HEK293T (cell line): Measurements from ENCODE around the gene ARNT2.

Experiments used
- CTCF ChIA-PET: fragments of 350-600 bp; formaldehyde crosslinking; extraction: SDS; loops from one replicate; lab custom pipeline; 2021; ENCODE audit warnings: antibody characterized with exemption, inconsistent platforms; lab: Yijun Ruan, JAX
- POLR2A ChIA-PET: fragments of 350-600 bp; formaldehyde crosslinking; extraction: SDS; loops from one replicate; lab custom pipeline; 2020; ENCODE audit warnings: antibody characterized with exemption, inconsistent platforms; lab: Yijun Ruan, JAX
- DNase-seq: peaks from one replicate; pipeline ENCODE4 v3.0.0; 2012; ENCODE audit warnings: mixed read lengths; ENCODE audit errors: extremely low spot score
- ARNT ChIP-seq: fragments of 450-650 bp; IDR thresholded peaks from 2 replicates; pipeline ENCODE4 v1.6.1; 2017; ENCODE audit warnings: mild to moderate bottlenecking
- BHLHE40 ChIP-seq: fragments of 450-650 bp; IDR thresholded peaks from 2 replicates; pipeline ENCODE4 v1.6.1; 2016; ENCODE audit warnings: mild to moderate bottlenecking, moderate library complexity, borderline replicate concordance
- CTBP1 ChIP-seq: fragments of 450-650 bp; IDR thresholded peaks from 2 replicates; pipeline ENCODE4 v1.6.1; 2016; ENCODE audit warnings: borderline replicate concordance
- ELF4 ChIP-seq: fragments of 450-650 bp; IDR thresholded peaks from 2 replicates; pipeline ENCODE4 v1.6.1; 2017; ENCODE audit warnings: antibody characterized with exemption
- FOXA1 ChIP-seq: fragments of 450-650 bp; IDR thresholded peaks from 2 replicates; pipeline ENCODE4 v1.6.1; 2016; ENCODE audit warnings: mild to moderate bottlenecking
- FOXK2 ChIP-seq: fragments of 450-650 bp; IDR thresholded peaks from 2 replicates; pipeline ENCODE4 v1.6.1; 2016; ENCODE audit warnings: mild to moderate bottlenecking
- FOXM1 ChIP-seq: fragments of 450-650 bp; IDR thresholded peaks from 2 replicates; pipeline ENCODE4 v1.6.1; 2017; ENCODE audit warnings: mild to moderate bottlenecking, borderline replicate concordance
- HDGF ChIP-seq: fragments of 450-650 bp; IDR thresholded peaks from 2 replicates; pipeline ENCODE4 v1.6.1; 2017; ENCODE audit warnings: antibody characterized with exemption, borderline replicate concordance
- L3MBTL2 ChIP-seq: fragments of 450-650 bp; conservative IDR thresholded peaks from 2 replicates; pipeline ENCODE4 v1.6.1; 2016; ENCODE audit warnings: mild to moderate bottlenecking
- LEF1 ChIP-seq: fragments of 450-650 bp; IDR thresholded peaks from 2 replicates; pipeline ENCODE4 v1.6.1; 2017; ENCODE audit warnings: mild to moderate bottlenecking, borderline replicate concordance
- NFRKB ChIP-seq: fragments of 450-650 bp; IDR thresholded peaks from 2 replicates; pipeline ENCODE4 v1.6.1; 2016; ENCODE audit warnings: mild to moderate bottlenecking, moderate library complexity
- SP1 ChIP-seq: fragments of 450-650 bp; IDR thresholded peaks from 2 replicates; pipeline ENCODE4 v1.6.1; 2017
- SUZ12 ChIP-seq: fragments of 450-650 bp; IDR thresholded peaks from 2 replicates; pipeline ENCODE4 v1.6.1; 2016; ENCODE audit warnings: mild to moderate bottlenecking
- TARDBP ChIP-seq: fragments of 450-650 bp; IDR thresholded peaks from 2 replicates; pipeline ENCODE4 v1.6.1; 2016
- ZNF384 ChIP-seq: fragments of 450-650 bp; IDR thresholded peaks from 2 replicates; pipeline ENCODE4 v1.6.1; 2016
- TF ChIP-seq, protein P1 (sequence below): fragments of 450-650 bp; IDR thresholded peaks from 2 replicates; pipeline ENCODE4 v1.6.1; 2016

ARNT2 gene

DNA sequence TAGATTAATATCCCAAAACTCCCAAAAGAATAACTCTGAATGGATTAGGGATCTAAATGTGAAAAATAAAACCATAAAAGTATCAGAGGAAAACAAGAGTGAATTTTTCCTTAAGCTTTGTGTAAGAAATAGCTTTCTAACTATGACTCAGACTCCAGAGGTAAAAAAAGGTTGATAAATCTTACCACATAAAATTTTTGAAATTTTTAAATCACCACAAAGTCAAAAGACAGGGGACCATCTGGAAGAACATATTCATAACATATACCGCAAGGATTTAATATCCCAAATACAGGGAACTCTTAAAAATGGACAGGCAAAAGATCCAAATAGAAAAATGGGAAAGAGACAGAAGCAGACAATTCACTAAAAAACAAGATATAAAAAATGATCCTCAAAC lies 145.0 kb downstream of the ARNT2 start:
- ChIA-PET CTCF (no interaction called here), POLR2A (no interaction called here)
- DNase-seq = no peak
- TF ChIP-seq TARDBP = no peak
- TF ChIP-seq ELF4 = no peak
- TF ChIP-seq FOXK2 = no peak
- TF ChIP-seq, protein P1, sequence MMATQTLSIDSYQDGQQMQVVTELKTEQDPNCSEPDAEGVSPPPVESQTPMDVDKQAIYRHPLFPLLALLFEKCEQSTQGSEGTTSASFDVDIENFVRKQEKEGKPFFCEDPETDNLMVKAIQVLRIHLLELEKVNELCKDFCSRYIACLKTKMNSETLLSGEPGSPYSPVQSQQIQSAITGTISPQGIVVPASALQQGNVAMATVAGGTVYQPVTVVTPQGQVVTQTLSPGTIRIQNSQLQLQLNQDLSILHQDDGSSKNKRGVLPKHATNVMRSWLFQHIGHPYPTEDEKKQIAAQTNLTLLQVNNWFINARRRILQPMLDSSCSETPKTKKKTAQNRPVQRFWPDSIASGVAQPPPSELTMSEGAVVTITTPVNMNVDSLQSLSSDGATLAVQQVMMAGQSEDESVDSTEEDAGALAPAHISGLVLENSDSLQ = no peak
- no peak for TF ChIP-seq FOXM1
- no peak for TF ChIP-seq LEF1

DNA sequence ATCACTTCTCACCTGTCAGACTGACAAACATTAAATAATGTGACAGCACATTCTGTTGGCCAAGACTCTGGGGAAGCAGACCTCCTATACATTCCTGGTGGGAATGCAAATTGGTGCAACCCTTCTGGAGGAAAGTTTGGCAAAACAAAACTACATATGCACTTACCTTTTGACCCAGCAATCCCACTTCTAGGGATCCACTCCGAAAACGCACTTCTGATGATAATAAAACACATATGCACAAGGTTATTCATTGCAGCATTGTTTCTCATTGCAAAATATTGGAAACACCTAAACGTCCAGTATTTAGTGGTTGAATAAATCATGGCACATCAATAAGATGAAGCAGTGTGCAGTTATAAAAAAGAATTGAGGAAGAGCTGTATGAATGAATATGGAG lies 145.5 kb downstream of the ARNT2 start:
- ChIA-PET CTCF (no interaction called here), POLR2A (no interaction called here)
- no peak for DNase-seq
- TF ChIP-seq NFRKB (no peak), L3MBTL2 (no peak), FOXA1 (no peak), ELF4 (no peak), FOXK2 (no peak)

DNA sequence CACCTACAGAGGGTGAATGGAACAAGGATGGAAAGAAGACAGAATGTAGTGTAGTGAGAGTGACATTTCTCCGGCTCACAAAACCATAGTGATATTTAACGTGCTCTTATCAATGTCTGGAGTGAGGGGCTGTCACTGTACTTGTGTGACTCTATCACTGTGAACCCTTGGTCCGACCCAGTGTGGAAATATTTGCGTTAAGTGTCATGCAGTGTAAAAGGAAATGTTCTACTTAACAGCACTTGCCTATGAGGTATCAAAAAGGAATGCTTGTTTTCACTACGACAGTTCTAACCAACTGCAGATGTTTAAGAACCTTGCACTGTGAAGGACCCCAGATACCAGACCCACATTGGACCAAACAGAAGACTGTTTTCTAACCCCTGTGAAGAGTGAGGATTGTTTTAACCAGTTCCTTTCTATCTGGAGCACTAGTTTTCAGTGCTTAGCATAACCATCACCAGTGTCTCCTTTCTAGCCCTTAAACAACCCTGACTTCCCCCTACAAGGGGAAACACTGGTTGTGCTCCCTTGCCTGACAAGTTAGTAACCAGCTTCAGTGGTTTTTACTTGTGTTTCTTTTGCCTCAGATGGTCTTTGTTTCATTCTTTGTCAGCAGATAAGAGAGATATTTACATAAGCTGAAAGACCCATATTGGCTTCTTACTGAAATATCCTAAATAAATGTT lies 146.2 kb downstream of the ARNT2 start:
- CTCF ChIA-PET = no interaction called here
- no peak for DNase-seq
- POLR2A ChIA-PET = no interaction called here
- TF ChIP-seq FOXA1 = no peak
- no peak for TF ChIP-seq SP1
- no peak for TF ChIP-seq ELF4
- no peak for TF ChIP-seq NFRKB

DNA sequence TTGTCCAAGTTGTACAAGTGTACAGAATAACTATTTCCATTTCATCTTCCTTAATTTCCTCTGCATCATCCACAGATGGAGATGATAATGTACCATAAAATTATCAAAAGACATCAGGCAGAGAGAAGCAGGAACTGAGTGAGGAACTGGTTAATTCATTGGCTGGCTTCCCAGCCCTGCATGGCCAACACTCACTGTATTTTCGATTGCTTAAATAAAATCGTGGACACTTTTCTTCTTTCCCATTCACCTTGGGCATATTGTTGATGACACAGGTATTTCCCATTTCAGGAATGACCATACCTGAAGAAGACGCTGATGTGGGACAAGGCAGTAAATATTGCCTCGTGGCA lies 146.7 kb downstream of the ARNT2 start:
- no peak for TF ChIP-seq BHLHE40
- TF ChIP-seq NFRKB = no peak
- no peak for TF ChIP-seq HDGF
- TF ChIP-seq SUZ12 = no peak
- no peak for TF ChIP-seq L3MBTL2
- no peak for TF ChIP-seq FOXK2
- no peak for TF ChIP-seq FOXA1
- TF ChIP-seq SP1 = no peak
- no peak for TF ChIP-seq TARDBP
- TF ChIP-seq ZNF384 = no peak
- no peak for TF ChIP-seq LEF1
- TF ChIP-seq ELF4 = no peak
- TF ChIP-seq CTBP1 = no peak
- no peak for TF ChIP-seq ARNT
- POLR2A ChIA-PET = no interaction called here
- DNase-seq = no peak
- CTCF ChIA-PET = no interaction called here

DNA sequence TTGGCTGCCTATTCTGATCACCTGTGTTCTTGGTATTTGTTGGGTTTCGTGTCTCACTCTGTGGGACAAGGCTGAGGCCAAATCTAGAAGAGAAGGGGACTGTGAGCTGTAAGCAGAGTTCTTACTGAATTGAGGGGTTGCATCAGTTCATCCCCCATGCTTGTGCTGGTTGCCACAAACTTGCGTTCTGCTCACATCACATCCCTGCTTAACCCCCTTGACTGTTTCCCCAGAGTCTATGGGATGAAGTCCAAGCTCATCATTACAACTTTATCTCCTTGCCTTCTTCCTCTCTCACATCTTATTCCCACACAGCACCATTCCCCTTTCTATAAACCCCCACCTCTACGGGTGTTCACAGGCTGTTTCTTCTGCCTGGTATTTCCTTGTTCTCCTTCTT lies 147.2 kb downstream of the ARNT2 start:
- CTCF ChIA-PET = no interaction called here
- no peak for DNase-seq
- TF ChIP-seq FOXA1 (no peak), SUZ12 (no peak), ELF4 (no peak), L3MBTL2 (no peak), TARDBP (no peak), NFRKB (no peak), ARNT (no peak), BHLHE40 (no peak), HDGF (no peak)
- POLR2A ChIA-PET = no interaction called here

DNA sequence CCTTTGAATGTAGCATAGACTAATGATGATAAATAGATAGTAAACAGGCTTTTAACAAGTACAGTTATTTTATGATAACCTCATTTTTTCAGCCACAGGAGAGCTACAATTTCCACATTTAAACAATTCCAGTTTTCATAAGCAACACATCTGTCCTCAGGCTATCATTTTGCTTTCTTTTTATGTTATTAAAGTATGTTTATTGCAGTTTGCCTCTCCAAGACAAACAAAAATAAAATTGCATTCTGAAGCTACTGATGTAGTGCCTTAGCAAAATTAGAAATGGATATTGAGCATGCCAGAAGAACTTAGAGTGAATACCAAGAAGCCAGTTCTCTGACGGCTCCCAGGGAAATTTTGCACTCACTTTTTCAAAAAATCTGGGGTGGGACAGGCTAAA lies 150.4 kb downstream of the ARNT2 start:
- DNase-seq = no peak
- CTCF ChIA-PET = no interaction called here
- POLR2A ChIA-PET = no interaction called here
- TF ChIP-seq ARNT (no peak), HDGF (no peak), TARDBP (no peak), BHLHE40 (no peak), FOXA1 (no peak), FOXM1 (no peak), NFRKB (no peak)
- TF ChIP-seq, protein P1 = no peak

DNA sequence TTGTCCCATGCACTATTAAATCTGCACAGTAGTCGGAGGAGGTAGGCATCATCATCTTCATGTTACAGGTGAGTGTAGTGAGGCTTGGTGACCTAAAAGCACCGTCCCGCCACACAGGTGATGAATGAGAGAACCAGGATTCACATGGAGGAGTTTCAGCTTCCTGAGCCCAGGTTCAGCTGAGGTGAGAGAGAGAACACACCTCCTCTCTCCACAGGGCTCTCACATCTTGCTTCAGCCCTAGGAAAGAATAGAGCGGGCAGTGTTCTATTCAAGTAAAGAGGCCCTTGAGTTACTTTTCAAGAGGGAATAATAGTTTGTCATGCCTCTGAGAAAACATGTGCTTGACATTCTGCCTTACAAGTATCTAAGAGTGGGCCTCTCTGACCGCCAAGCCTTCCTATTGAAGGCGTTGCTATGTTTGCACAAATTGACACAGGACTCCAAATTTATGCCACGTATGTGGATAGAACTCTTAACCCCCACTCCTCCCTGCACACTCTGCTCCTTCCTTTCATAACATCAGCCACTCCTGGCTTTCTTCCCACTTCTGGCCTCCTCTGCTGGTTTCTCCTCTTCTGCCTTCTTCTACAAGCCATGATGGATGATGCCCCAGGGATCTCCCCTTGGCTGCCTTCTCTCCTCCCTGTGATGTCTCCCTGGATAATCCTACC lies 152.6 kb downstream of the ARNT2 start:
- CTCF ChIA-PET = no interaction called here

More for the DNA sequence above, 152.6 kb downstream of the ARNT2 start:
- POLR2A ChIA-PET = no interaction called here
- no peak for TF ChIP-seq TARDBP
- TF ChIP-seq ARNT = no peak
- DNase-seq = no peak
